Measurements from ENCODE around the gene AHI1.

DNA sequence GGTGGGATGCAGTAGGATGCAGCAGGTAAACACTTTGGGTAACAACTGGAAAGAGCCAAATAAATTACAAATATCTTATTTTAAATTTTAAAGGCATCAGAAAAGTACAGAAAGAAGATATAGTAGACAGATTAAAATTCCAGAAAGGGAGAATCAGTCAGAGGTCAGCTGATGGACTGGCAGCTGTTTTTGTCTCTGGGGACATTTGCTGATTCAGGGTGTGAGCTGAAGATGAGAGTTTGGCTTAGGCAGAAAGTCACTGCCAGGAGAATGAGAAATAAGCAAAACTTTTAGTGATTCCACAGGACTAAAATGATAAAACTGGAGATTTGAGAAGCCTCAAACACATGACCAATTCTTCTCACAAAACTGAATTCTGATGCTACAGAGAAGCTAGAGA is 39.5 kb downstream of the AHI1 start:
- no peak for TF ChIP-seq CTCF (IDR thresholded peaks at IDR 0.05)
- no peak for TF ChIP-seq EP300 (IDR thresholded peaks at IDR 0.05)

Data from tibial nerve (tissue), 4 donors.